NCI-H2081 treated with DMSO at 0.1 percent for 48 hours (cell line): ENCODE measurements around the gene FPR3.
"Not testable (repeated sequence)": the region's sequence is repeated elsewhere in the genome, so short reads cannot be mapped to it uniquely, and the experiment has no call there.

Experiments used
- DNase-seq: peaks from one replicate; lab custom pipeline; 2025; lab: John Stamatoyannopoulos, UW

The FPR3 gene

DNA sequence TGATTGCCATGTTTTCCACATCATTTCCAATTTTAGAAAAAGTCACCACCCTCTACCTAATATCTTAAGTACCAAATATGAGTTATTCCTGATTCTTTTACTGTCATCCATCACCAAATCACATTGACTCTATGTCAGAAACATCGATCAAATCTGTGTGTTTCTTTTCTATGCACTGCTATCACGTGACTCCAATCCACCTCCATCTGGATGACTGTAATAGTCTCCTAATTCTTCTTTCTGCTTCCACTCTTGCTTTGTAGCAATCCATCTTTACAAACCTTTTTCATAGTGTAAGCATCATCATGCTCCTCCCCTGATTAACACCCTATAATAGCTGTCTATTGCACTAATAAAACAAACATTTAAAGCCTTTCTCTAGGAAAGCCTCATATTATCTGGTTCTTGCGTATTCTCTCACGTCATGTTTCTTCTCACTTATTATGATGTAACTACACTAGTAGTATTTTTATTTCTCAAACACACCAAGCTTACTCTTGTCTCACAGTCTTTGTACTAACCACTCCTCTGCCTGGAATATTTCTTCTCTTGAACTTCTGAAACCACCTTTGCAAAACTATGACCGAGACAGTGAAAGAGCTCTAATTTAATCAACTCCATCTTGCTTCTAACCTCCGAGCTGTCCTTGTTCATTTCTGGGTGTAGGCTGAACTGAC is 10.7 kb upstream of the FPR3 start:
- DNase-seq, result no peak

DNA sequence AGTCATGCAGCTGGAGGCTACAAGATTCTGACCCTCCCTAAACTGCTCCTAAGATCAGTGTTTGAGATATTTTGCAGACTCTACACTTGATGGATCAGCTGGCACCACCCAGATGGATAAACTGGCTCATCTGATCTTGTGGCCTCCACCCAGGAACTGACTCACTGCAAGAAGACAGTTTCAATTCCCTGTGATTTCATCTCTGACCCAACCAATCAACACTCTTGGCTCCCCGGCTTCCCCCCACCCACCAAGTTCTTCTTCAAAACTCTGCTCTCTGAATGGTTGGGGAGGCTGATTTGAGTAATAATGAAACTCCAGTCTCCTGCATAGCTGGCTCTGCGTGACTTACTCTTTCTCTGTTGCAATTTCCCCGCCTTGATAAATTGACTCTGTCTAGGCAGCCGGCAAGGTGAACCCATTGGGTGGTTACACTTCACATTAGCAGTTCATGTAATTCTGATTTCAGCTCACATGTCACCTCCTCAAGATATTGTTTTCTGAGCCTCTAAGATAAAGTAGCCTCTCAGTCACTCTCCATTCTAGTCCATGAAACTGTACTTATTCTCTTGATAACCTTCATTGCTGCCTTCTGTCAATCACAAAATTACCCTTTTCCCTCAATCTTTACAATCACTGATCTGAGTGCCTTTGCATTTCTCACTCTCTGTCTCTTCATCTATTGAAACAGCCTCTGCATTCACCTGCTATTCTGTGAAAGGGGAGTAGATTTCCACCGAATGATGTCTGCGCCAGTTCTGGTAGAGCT is 9.9 kb upstream of the FPR3 start:
- DNase-seq, result no peak

GRCh38 chr19:51786646-51787494 is 8.1 kb upstream of the FPR3 start:
- DNase-seq, result no peak

DNA sequence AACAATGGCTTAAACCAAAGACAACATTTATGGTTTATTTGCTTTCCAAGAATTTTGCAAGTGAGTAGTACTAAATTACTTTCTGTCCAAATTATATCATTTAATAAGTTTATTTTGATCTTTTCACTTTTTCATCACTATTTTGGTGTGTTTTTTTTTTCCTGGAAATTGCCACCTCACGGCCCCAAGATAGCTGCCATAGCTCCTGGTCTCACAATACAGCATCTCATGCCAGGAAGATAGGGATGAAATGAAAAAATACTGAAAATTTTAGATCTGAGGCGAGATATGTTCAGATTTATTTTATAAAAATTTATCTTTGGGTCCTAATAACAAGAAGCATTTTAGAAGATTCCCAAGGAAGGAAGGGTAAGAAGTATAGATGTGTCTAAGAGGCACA is 6.9 kb upstream of the FPR3 start:
- no peak for DNase-seq

GRCh38 chr19:51789061-51789795 is 5.7 kb upstream of the FPR3 start:
- DNase-seq, result no peak

- no peak for DNase-seq
Observed at GRCh38 chr19:51792932-51793331, 2.0 kb upstream of the FPR3 start.

DNA sequence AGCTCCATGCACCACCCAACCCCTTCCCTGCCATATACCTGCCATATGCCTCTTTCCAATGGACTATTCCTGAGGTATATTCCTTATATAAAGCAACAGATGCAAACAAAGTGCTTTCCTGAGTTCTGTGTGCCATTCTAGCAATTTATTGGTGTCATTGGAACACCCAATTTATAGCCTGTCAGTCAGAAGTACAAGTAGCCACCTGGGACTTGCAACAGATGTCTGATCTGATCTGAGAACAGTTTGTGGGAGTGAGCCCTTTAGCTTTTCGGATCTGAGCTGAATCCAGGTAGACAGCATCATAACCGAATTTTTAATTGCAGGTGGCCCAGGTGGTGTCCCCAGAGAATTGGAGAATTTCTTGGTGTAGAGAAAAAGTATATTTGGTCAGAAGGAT is 963 bp upstream of the FPR3 start:
- no peak for DNase-seq

GRCh38 chr19:51796195-51796679 is 1.3 kb downstream of the FPR3 start:
- no peak for DNase-seq

- DNase-seq, result no peak
Observed at GRCh38 chr19:51797480-51797879, 2.5 kb downstream of the FPR3 start.

GRCh38 chr19:51798062-51798461 is 3.1 kb downstream of the FPR3 start:
- no peak for DNase-seq

DNA sequence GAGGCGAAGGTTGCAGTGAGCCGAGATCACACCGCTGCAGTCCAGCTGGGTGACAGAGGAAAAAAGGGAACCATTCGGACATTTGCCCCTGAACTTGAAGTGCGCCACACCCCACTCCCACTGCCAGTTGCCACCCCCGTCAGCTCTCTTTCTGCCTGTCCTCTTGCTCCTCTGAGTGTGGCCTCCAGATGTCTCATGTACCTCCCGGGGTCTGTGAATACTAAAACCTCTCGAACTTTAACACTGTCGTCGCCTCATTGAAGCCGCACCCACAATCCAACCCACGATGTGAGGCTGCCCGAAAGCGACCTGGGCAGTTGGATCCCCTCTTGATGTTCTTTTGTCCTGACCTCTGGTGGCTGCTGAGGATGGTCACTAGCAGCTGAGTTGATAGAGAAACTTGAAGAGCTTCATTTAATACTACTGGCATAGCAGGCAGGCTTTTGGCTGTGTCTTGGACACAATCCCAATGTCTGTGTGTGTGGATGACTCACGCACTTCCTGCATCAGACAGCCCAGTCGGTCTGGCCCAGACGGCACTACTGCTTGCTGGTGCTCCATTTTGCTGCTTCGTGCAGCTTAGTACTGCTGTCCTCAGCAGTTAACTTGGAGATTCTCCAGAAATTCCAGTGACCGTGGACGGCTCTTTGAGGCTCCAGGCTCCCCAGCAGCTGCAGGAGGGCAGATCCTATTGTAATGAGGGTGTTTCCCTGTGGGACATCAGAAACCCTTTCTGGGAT is 4.2 kb downstream of the FPR3 start:
- no peak for DNase-seq

- DNase-seq, result no peak
Observed at GRCh38 chr19:51799774-51800472, 5.0 kb downstream of the FPR3 start.

DNA sequence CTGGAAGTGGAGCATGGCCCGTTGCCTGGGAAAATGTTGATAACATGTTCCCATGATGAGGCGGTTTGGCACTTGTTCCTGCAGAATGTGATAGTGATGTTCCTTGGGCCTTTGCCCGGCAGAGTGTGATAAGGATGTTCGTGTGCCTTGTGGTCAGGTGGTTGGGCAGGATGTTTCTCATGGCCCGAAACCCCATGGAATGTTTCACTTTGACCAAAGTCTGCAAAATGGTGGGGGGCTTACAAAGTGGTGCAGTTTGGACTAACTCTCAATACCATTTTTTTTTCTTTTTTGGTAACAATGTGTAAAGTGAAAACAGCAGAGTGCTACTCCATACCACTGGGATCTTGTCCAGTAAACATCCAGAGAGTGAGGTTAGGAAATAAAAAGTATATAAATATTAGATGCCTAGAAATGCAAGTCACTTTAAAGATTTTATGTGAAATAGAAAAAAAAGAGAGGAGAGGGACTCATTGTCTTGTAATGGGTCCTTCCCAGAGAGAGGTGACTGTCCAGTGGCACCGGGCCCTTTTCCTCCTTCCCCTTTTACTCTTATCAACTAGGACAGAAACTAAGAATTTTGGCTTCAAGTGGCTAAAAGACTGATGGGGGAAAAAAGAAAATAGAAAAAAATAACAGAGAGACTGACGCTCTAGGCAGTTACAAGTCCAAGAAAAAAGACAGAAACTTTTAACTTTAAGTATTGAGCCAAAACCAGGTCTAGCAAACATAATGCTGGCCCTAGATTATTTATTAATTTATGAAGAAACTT is 5.7 kb downstream of the FPR3 start:
- DNase-seq, result no peak

GRCh38 chr19:51802775-51803174 is 7.8 kb downstream of the FPR3 start:
- no peak for DNase-seq

- DNase-seq, result no peak
Observed at GRCh38 chr19:51803519-51803918, 8.6 kb downstream of the FPR3 start.

GRCh38 chr19:51803967-51804366 is 9.0 kb downstream of the FPR3 start:
- DNase-seq, result no peak

DNA sequence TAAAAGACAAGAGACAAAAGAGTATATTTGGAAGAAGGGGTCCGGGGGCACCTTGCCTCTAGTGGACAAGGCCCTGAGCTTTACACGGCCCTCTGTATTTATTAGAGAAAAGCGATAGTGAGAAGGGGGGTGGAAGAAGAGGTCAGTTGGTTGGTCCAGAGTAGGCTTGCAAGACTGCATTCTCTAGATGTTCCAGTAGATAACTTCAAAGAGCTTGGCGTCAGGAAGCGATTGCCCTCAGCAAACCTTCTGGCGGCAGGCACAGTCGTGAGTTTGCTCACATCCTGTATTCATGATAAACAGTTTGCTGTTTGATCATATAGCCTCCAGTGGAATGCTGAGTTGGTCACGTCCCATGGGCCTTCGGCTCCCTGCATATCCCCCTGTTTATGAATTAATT is 9.8 kb downstream of the FPR3 start:
- DNase-seq, result not testable (repeated sequence)

DNA sequence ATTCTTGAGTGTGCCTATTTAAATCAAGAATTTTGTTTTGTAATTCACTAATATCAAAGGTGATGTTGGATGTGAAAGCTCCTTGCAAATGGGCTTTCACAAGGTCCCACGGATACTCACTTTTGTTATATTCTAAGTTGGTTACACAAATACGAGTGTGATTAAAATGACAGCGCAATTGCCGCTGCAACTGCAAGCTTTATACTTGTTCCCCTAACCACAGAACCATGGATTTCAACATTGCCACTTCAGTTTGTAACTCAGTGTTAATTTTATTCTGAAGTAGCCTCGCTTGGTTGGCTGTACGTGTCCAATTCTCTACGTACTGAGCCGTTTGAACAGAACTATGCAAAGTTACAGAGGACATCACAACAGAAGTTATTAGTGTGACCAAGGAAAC is 10.4 kb downstream of the FPR3 start:
- not testable (repeated sequence) for DNase-seq

DNA sequence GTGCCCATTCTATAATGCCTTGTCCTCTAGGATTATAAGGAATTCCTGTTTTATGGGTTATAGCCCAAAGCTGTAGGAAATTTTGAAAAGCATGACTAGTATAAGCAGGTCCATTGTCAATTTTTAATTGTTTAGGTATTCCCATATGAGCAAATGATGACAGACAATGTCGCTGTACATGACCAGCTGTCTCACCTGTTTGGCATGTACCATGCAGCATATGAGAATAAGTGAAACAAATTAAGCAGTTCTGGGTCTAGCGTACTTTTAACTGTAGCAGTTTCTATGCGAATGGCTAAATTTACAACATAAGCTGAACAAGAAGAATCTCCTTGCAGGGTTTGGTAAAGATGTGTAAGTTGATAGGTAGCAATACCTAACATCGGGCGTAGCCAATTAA is 11.6 kb downstream of the FPR3 start:
- DNase-seq, result not testable (repeated sequence)
